Astrocyte of the spinal cord (primary cell): ENCODE results near the gene UNC79.

Experiments
- DNase-seq: peaks from one replicate; pipeline ENCODE4 v3.0.0; 2011; ENCODE audit warnings: low read depth, low spot score
- H3K4me3 ChIP-seq: 2 replicates; pipeline ENCODE4 v1.5.1; 2011; ENCODE audit warnings: low read depth, mild to moderate bottlenecking, low read length, moderate library complexity
- CTCF ChIP-seq: IDR thresholded peaks from 2 replicates; pipeline ENCODE4 v1.5.1; 2012; ENCODE audit warnings: low read depth, mild to moderate bottlenecking, low read length, inconsistent platforms
- in situ Hi-C: cut with HindIII; loops from 2 replicates; pipeline ENCODE4 v1.10.0; 2017; ENCODE audit warnings: low sequenced_read_pairs

The UNC79 gene

GRCh38 chr14:93703941-93704340, 273.2 kb downstream of the UNC79 start:
- no peak for TF ChIP-seq CTCF
- in situ Hi-C loops = no loop called here
- no peak for DNase-seq
- no peak overlapping the region for H3K4me3 ChIP-seq

GRCh38 chr14:93705513-93706156, 274.9 kb downstream of the UNC79 start:
- DNase-seq = no peak
- H3K4me3 ChIP-seq = no peak overlapping the region
- in situ Hi-C loops = no loop called here
- no peak for TF ChIP-seq CTCF

GRCh38 chr14:93706360-93706955, 275.7 kb downstream of the UNC79 start:
- no peak for TF ChIP-seq CTCF
- H3K4me3 ChIP-seq = no peak overlapping the region
- in situ Hi-C loops = no loop called here
- no peak for DNase-seq

GRCh38 chr14:93707475-93707874, 276.7 kb downstream of the UNC79 start:
- no peak overlapping the region for H3K4me3 ChIP-seq
- in situ Hi-C loops = no loop called here
- no peak for DNase-seq
- no peak for TF ChIP-seq CTCF

- no peak for TF ChIP-seq CTCF
- no peak for DNase-seq
- in situ Hi-C loops = no loop called here
- no peak overlapping the region for H3K4me3 ChIP-seq
Observed at GRCh38 chr14:93708311-93708734, 277.6 kb downstream of the UNC79 start.

GRCh38 chr14:93708800-93709199, 278.1 kb downstream of the UNC79 start:
- no peak overlapping the region for H3K4me3 ChIP-seq
- TF ChIP-seq CTCF = no peak
- in situ Hi-C loops = no loop called here
- DNase-seq = no peak
